ENCODE measurements around the gene ACR. TPM values are rescaled to one million over a fixed set of nuclear protein-coding genes. Genes with fewer than 3 reads are reported as not detected.

Gene ACR
- total RNA-seq, 1 donor from 2014 or later = 0.22 TPM

- H3K4me3 Mint-ChIP-seq = no peak overlapping the region
- TF ChIP-seq, protein P1, sequence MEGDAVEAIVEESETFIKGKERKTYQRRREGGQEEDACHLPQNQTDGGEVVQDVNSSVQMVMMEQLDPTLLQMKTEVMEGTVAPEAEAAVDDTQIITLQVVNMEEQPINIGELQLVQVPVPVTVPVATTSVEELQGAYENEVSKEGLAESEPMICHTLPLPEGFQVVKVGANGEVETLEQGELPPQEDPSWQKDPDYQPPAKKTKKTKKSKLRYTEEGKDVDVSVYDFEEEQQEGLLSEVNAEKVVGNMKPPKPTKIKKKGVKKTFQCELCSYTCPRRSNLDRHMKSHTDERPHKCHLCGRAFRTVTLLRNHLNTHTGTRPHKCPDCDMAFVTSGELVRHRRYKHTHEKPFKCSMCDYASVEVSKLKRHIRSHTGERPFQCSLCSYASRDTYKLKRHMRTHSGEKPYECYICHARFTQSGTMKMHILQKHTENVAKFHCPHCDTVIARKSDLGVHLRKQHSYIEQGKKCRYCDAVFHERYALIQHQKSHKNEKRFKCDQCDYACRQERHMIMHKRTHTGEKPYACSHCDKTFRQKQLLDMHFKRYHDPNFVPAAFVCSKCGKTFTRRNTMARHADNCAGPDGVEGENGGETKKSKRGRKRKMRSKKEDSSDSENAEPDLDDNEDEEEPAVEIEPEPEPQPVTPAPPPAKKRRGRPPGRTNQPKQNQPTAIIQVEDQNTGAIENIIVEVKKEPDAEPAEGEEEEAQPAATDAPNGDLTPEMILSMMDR (conservative IDR thresholded peaks at IDR 0.05) = no peak
- H3K4me1 Mint-ChIP-seq (ENCODE audit: unreplicated experiment) = peaks cover 6% of the 10 kb centered on the region
- no peaks in the 10 kb centered on the region for H3K9me3 Mint-ChIP-seq
- no peak overlapping the region for H3K27ac Mint-ChIP-seq
- H3K36me3 Mint-ChIP-seq = peaks cover 5% of the 10 kb centered on the region
- no peak for DNase-seq (ENCODE audit: extremely low spot score, unreplicated experiment)
- H3K27me3 Mint-ChIP-seq = peaks cover 20% of the 10 kb centered on the region
Observed at GRCh38 chr22:50713571-50714056, 24.4 kb upstream of the ACR start.

DNA sequence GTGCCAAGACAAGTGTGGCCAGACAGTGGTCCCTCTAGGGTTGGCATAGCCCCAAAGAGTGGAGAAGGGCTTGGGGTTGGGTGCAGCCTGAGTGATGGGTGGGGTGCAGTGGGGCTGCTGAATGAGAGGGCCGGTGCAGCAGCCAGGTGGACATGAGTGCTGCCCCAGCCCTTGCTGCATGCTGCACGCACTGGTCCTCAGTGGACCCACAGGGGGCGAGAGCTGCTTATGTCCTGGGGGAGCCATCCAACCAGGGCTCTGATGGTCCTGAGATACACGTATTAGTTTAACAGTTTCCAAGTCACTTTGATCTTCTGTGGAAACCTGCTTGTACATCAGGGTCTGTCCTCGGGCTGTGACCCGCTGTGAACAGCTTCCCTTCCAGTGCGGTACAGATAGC lies 23.9 kb upstream of the ACR start:
- TF ChIP-seq, protein P1 (conservative IDR thresholded peaks at IDR 0.05) = no peak
- Mint-ChIP-seq H3K9me3 (no peaks in the 10 kb centered on the region), H3K36me3 (peaks cover 5% of the 10 kb centered on the region), H3K4me3 (no peak overlapping the region), H3K4me1 (ENCODE audit: unreplicated experiment) (peaks cover 6% of the 10 kb centered on the region), H3K27me3 (peaks cover 26% of the 10 kb centered on the region), H3K27ac (no peak overlapping the region)
- DNase-seq (ENCODE audit: extremely low spot score, unreplicated experiment) = no peak

DNA sequence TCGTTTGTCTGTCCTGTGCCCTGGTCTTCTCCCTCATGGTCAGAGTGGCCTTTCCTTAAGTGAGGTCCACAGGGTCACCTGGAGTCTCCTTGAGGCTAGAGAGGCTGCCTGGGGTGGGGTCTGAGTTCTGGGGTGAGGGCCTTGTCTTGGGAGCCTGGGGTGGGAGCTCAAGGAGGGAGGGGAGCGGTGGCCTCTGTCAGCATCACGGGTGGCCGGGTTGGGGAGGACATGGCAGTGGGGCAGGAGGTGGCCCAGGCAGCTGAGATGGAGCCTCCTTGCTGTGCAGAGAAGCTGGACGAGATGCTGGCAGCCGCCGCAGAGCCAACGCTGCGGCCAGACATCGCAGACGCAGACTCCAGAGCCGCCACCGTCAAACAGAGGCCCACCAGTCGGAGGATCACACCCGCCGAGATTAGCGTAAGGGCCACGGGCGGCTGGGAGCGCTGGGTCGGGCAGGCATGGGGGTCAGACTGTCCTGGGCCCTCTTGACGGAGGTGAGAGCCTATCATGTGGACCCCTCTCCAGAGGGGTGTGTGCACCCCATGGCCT lies 23.3 kb upstream of the ACR start:
- Mint-ChIP-seq H3K9me3 (no peaks in the 10 kb centered on the region), H3K4me1 (ENCODE audit: unreplicated experiment) (peaks cover 6% of the 10 kb centered on the region), H3K4me3 (no peak overlapping the region), H3K27ac (no peak overlapping the region), H3K27me3 (peaks cover 31% of the 10 kb centered on the region), H3K36me3 (peaks cover 5% of the 10 kb centered on the region)
- TF ChIP-seq, protein P1 (conservative IDR thresholded peaks at IDR 0.05) = no peak
- DNase-seq (ENCODE audit: extremely low spot score, unreplicated experiment) = no peak

DNA sequence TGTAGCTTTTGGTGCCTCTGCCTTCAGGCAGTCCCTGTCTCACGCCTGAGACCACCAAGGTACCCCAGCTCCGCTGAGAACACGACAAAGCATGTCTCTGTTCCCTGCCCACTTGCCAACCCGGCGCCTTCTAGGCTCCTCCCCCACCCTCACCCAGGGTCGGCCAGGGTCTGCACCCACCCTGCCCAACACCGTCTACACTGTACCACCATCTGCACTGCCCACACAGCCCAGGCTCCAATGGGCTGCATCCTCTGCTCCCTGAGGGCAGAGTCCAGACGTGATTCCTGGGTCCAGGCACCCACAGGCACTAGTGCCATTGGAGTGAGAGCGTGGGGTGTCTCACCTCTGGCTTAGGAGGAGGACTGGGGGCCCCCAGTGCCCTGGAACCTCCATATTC lies 22.8 kb upstream of the ACR start:
- no peak for DNase-seq (ENCODE audit: extremely low spot score, unreplicated experiment)
- TF ChIP-seq, protein P1 (conservative IDR thresholded peaks at IDR 0.05) = no peak
- Mint-ChIP-seq H3K27ac (no peak overlapping the region), H3K9me3 (no peaks in the 10 kb centered on the region), H3K36me3 (peaks cover 5% of the 10 kb centered on the region), H3K27me3 (peaks cover 32% of the 10 kb centered on the region), H3K4me3 (no peak overlapping the region), H3K4me1 (ENCODE audit: unreplicated experiment) (peaks cover 6% of the 10 kb centered on the region)

GRCh38 chr22:50715776-50716175 lies 22.2 kb upstream of the ACR start:
- no peaks in the 10 kb centered on the region for H3K9me3 Mint-ChIP-seq
- H3K4me1 Mint-ChIP-seq (ENCODE audit: unreplicated experiment) = peaks cover 2% of the 10 kb centered on the region
- H3K27me3 Mint-ChIP-seq = peaks cover 32% of the 10 kb centered on the region
- peaks cover 2% of the 10 kb centered on the region for H3K36me3 Mint-ChIP-seq
- DNase-seq (ENCODE audit: extremely low spot score, unreplicated experiment) = no peak
- no peak overlapping the region for H3K27ac Mint-ChIP-seq
- TF ChIP-seq, protein P1 (conservative IDR thresholded peaks at IDR 0.05) = no peak
- H3K4me3 Mint-ChIP-seq = no peak overlapping the region

All from type B pancreatic cell (in vitro differentiated cells).